H4 (cell line): ENCODE measurements around the gene CYTH3. TPM values are rescaled to one million over a fixed set of nuclear protein-coding genes. Genes with fewer than 3 reads are reported as not detected.

Source experiments
- DNase-seq: peaks from one replicate; pipeline ENCODE4 v3.0.0-alpha.2; 2015; ENCODE audit warnings: low spot score
- total RNA-seq: library from RNA; depleted of rRNA; stranded (reverse); fragments of >200 nt; shearing (Covaris generic); gene quantifications from 2 replicates; pipeline ENCODE4 v1.2.3, GENCODE V29; 2014

Gene CYTH3
- total RNA-seq, 1 experiment from 2014 or later, result 9.8 TPM

DNA sequence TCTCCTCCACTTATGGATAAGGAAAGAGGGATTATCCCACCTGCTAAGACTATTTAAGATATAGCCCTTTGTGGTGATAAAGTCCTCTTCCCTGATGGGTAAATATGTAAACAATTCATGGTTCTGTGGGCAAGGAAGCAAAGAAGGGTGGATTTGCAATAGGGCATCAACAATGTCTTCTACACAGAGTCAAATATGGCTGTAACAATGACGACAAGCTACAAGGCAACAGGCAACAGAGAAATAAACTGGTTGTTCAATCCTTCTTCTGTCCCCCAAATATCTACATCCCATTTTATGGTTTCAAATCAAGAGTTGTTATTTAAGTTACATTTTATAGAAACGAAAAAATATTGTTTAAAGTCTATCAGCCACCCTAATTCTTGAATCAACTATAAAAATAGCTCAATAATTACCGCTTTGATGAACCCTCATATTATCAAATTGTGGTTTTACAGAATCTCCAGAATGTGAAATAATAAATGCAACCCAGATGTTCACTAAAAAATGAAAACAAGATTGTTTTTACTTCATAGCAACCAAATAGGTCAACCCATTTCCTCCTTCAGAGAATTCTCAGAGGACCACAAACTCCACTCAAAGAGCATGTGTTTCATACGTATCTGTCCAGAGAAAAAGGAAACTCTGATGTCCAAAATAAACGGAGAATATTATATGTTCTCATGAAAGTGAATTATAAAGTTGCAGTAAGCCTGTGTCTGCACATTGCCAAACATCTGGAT lies 13.8 kb downstream of the CYTH3 start:
- DNase-seq, result no peak

DNA sequence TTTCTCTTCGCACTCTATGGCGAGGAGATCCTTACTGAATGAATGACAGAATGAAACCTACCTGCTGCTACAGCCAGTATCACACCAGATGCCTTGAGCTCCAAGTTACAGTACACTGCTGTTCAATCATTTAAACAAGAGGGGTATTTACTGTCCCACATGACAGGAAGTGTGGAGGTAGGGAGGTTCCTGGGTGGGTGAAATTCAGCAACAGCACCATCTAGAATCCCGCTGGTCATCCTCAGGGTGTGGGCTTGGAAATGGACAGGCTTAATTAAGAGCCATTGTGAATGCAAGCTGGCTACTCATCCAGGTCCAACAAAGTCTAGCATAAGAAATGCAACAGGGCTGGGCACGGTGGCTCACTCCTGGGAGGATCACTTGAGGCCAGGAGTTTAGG lies 14.7 kb downstream of the CYTH3 start:
- no peak for DNase-seq

DNA sequence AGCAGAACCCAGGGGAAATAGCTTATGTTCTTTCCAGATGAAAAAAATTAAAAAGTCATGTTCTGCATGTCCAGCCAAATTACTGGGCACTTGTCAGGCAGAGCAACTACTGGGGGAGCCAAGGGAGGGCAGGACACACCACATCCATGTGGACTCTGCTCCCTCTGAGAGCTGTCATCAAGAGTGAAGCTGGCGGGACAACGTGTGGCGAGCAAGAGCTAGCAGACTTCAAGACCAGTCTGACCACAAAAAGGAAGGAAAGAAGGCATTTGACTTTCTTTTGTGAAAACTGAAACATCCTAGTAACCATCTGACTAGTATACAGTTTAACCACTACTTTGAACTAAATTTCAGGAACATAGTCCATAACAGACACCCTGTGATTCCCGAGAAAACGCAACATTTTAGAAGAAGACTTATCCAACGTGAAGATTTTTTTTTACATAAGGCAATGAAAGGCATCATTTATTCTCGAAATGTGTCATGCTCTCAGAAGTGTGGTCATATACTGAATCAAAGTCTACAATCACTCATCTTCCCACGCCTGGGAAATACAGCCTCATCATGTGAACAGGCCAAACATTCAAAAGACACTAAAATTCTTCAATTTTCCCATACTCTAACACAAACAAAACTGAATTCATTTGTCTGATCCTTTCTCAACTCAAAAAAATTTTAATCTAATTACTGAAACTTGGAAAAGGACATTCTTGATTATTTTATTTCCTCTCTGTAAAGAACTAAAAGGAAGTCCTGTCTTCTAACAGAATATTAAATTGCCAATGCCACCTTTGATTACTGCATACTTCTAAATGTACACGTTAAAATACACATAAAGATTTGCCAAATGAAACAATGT lies 15.5 kb downstream of the CYTH3 start:
- DNase-seq, result no peak

DNA sequence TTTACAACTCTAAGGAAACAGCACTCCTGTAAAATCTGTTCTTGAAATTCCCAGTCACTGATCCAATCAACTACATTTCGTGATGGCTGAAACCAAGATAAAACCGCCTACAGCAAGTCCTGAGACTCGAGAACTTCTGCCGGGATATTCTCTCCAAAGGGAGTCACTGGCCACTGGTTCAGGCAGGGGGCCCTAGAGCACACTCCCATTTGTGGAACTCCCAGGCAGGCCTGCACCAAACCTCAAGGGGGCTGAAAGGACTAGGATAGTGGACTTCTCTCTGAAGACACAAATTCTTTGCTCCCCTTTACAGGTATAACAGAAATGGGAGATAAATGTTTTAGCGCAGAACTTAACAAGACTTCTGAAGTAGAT lies 16.3 kb downstream of the CYTH3 start:
- no peak for DNase-seq

DNA sequence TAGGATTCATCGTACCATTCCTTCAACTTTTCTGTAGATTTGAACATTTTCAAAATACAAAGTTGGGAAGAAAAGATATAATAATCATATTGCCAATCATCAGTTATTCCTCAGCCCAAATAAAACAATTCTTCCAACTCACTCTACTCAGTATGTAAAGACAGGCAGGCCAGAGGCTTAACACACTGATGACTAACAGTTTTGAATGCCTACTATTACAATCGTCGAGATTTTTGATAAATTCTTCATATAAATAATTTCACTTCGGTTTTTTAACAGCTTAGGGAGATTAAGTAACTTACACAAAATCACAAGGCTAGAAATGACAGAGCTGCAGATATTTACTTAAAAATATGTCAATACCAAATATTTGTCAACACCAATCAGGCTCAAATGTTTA lies 17.6 kb downstream of the CYTH3 start:
- no peak for DNase-seq

DNA sequence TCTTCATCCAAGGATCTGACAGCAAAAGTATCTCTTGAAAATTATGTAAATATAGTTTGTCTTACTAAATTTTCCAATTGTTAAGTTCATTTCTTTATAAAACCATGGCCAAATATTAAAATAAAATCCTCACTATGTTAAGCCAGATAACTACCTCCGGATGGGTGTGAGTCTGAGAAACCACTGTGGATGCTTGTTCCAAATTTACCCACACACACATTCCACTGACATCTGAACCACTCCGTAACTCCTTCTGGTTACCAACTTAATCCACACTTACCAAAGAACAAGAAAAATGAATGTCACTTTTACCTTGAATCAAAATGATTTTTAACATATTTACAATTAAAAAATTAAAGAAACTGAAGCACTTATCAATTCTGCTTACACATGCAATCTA lies 19.7 kb downstream of the CYTH3 start:
- DNase-seq, result no peak

DNA sequence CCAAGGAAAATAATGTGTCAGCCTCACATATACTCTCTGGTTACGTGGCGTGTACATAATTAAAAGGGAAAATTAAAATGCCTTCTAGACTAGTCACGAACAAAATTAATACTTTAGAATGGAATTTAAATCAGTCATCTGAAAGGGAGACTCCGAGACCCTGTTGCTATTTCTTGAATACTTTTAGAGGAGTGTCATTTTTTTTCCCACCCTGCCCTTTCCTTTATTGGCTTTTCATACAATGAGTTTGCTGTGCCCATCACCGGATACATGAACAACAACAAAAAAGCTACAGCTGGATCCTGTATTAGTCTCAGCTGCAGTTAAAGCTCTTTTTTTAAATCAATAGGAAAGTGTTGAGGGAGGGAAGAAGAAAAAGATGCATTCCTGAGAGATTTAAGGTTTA lies 20.1 kb downstream of the CYTH3 start:
- DNase-seq, result no peak

DNA sequence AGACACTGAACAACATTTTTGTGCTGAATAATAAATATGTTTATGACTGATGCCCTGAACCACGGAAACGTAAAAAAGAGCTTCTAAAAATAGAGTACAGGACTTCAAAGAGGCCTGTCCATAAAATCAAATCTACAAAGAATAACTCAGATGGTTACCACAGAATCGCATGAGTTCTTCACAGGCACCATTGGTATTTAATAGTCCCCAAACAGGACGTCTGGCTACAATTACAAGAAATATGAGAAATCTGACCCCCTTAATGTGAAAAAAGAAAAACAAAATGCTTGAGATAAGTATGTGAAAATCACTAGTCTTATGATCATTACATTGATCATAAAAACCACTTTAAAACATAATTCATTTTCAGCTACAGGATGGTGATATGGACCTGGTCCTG lies 20.8 kb downstream of the CYTH3 start:
- no peak for DNase-seq

DNA sequence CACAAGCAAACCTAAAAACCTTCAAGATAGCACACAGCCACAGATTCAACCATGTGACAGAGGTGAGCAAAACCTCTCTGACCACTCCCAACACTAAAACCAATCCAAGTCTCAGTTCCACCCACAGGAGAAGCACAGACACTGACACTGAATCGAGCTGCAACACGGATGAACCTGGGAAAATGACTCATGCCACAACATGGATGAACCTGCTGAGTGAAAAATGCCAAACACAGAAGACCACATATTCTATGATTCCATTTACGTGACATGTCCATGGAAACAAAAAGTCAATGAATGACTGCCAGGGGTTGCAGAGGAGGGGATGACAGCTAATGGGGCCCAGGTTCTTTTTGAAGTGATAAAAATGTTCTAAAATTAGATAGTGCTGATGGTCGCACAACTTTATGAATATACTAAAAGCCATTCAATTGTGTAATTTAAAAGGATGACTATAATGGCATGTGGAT lies 22.0 kb downstream of the CYTH3 start:
- DNase-seq, result no peak

DNA sequence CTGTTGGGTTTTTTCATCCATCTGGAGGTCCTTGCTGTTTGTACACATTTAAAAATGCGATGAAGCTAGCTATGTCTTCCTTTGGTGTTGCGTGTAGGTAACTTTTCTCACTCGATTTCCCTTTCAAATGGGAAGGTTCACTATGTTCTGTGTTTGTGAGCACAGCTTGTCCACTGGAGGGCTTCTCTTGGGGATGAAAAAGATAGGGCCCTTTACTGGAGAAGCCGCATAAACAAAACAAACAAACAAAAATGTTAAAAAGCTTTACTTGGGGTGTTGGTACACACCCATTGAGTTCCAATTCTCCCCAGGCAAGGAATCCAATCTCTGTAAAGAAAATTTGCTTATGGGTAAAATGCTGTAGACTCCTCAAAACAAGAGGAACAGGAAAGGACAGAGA lies 23.4 kb downstream of the CYTH3 start:
- DNase-seq, result no peak

DNA sequence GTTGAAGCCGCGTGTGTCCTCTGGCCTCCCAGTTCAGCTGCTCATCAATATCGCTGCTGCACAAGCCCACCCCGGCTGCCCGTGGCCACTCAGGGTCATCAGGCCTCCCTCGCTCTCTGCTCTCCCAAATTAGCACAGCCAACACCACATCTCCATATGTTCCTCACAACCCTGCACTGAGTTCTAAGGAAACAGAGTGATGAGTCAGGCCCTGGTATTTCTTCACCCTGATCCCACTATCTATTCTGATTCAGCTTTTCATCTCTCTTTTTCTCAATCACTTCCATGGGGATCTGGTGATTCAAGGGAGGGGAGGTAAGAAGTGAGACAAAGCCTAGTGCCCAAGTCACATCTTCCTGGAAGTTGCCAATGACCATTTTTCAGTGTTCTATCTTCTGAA lies 23.8 kb downstream of the CYTH3 start:
- DNase-seq, result no peak

DNA sequence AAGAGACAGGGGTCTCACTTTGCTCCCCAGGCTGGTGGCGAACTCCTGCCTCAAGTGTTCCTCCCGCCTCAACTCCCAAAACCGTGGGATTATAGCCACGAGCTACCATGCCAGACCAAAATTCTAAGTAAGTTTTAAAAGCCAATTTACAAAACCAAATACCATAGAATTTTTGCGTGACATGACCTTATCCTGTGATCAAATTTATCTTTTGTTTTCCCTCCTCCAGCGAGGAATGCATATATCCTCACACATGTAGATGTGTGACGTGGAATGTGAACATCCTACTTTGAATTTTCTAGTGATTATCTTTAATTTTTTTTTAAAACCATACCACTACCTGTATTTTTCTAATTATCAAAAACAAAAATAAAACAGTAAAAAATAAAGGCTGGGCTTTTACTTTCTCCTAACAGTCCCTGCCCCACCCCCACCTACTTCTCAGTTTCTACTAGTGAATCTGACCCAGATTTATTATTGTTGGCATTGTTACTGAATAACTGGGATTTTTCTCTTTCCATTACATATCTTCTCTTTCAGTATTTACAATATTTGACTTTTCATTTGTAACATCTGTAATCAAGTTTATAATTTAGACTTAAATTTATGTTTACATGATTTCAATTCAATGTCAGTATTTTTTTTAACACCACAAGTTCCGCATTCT lies 26.0 kb downstream of the CYTH3 start:
- DNase-seq, result no peak

DNA sequence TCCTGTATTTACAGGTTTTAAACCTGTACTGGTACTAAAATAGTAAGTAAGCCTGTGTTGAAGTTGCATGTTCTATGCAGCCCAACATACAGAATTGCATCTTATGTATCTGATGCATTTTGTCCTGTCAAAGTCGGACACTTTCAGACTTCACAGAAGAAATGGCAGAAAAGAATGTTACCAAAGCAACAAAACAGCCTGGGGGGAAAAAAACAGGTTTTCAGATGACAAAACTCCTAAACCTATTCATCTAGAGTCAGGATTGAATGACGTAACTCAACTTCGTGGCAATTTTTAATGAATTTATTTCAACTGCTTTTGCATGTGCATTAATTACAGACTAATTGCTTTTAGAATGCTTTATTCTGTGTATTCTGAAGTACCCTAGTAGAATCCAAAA lies 28.4 kb downstream of the CYTH3 start:
- DNase-seq, result no peak

DNA sequence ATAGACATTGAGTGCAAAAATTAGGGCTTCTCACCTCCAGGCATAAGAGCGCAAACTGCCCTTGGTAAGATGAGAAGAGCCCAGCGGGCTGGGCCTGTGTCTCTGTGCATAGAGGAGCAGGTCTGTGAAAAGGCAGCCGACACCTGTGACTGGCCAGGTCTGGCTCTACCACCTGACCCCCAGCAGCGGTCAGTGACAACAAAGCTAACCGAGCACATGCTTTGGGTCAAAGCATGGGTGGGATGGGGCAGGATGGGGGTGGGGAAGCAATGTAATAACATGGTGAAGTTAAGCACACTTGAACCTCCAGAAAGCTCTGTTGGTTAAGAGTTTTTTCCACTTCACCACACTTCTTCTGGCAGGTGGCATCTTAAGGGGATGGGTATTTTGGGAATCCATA lies 29.3 kb downstream of the CYTH3 start:
- DNase-seq, result no peak

DNA sequence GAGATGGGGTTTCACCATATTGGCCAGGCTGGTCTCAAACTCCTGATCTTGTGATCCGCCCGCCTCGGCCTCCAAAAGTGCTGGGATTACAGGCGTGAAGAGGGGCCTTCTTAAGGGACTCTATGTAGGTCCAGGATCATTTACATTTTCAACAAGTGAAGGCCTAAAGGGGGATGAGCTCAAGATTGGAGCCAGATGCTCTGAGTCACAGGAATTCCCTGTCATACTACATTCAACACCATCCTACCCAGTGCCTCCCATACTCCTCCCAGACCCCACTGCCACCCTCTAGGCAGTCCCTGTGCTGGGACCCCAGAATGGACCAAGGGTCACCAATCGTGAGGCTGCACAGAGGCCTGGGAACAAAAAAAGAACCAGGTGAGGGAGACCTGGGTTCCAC lies 29.9 kb downstream of the CYTH3 start:
- no peak for DNase-seq

DNA sequence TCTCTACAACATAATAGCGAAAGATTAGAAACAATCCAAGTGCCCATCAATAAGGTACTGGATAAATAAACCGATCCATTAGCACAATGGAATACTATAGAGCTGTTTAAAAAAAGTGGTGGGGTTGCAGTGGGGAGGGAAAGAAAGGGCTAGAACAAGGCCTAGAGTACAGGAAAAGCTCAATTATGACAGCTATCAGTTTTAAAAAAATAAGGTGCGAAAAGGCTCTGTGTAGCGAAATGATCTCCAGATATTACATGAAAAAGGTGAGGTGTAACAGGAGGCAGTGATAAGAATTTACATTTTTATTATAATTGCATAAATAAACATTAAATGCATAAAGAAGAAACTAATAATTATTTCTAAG lies 30.8 kb downstream of the CYTH3 start:
- DNase-seq, result no peak

DNA sequence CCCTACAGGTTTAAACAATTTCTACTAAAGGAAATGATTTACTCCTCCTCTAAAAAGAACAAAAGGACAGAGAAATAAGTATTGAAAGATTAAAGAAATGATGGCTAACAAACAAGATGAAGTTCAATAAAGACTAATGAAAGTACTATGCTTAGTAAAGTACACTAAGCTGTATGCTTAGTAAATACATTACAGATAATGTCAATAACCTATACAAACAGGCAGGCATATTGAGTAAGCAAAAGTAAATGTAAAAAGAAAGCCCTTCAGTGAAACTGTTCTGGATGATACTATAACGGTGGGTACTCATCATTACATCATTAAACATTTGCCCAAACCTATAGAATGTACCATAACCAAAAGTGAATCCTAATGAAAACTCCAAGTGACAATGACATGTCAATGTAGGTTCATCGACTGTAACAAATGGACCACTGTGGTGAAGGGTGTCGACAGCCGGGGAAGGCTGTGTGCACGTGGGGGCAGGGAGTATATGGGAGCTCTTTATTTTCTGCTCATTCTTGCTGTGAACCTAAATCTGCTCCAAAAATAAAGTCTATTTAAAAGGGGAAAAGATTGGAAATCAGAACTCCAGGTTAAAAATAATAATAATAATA lies 34.0 kb downstream of the CYTH3 start:
- no peak for DNase-seq

DNA sequence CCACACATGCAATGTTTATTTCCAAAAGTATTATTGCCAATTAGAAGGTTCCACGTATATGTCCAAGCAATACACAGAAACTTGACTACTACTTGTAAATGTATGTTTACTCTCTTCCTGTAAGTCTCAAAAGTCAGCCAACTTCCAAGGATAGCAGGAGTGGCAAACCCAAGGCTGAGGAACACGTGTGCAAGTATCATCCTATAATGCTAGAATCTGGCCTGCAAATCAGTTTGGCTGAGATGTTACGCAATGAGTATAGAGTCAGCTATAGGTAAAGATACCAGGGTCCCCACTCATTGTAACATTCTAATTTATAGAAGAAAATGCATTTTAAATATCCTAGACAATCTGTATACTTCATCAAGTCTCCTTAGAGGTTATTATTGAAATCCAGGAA lies 34.7 kb downstream of the CYTH3 start:
- no peak for DNase-seq

DNA sequence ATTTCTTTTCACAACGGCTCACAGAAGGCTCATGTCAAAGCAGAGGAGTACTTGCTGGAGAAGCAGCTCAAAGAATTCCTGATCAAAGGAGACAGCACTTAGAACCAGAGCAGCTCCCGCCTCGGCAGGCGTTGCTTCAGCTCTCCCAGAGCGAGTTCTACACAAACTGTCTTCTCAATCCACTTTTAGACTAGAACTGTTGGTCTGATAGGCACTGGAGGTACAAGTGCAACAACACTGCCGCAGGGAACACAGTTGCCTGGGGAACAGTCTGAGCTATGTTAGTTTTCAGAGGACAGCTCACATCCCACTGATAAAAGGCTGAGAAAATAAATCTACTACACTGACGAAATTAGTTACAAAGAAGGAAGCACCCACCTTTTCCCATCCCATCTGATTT lies 35.4 kb downstream of the CYTH3 start:
- no peak for DNase-seq

DNA sequence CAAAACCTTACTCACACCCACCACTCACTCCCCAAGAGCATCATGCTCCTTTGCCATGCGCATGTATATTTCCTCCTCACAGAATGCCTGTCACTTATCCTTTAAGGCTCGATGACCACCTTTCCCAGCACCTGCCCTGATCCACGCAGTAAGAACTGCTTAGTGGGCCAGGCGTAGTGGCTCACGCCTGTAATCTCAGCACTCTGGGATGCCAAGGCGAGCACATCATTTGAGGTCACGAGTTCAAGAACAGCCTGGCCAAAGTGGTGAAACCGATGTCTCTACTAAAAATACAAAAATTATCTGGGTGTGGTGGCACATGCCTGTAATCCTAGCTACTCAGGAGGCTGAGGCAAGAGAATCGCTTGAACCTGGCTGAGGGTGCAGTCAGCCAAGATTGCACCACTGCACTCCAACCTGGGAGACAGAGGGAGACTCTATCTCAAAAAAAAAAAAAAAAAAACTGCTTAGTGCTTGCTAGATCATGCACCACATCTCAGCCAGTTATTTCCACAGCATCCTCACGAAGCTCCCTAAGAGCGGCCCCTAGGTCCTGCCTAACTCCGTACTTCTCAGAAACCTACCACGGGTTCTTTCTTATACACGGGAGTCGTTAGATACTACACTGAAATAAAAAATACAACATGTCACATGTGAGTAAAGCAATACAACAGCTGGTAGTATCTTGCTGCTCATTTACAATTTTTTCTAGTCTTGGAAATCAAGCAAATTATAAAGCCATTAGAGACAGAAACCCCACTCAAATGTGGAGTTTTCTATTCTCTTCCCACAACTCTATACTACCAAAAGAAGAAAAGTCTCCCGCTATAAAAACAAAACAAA lies 37.2 kb downstream of the CYTH3 start:
- DNase-seq, result no peak

DNA sequence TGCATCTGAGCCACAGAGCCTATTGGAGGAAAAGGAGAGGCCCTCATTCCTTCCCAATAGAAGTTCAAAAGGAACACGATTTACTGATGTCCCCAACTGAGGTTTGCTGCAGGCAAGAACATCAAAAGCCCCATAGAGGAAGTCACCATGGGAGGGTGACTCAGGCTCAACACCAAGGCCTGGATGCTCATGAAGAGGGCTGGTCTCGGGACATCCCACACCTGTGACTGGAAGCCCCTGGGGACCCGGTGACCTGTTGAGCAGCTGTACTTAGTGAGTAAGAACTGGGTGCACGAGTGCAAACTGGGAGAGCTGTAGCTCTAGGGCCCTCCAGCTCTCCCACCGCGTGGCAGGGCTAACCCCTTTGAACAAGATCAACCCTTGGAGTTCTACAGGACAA lies 38.0 kb downstream of the CYTH3 start:
- DNase-seq, result no peak
